Hepatocyte (in vitro differentiated cells): ENCODE results near the gene B4GALT2. TPM values are rescaled to one million over a fixed set of nuclear protein-coding genes. Genes with fewer than 3 reads are reported as not detected.

Experiments used
- DNase-seq: peaks from one replicate; pipeline ENCODE4 v3.0.0-alpha.2; 2016; ENCODE audit warnings: low spot score
- H2AFZ ChIP-seq: fragments of 200-600 bp; sonication (generic); 2 replicates; pipeline ENCODE4 v1.6.0; 2016; ENCODE audit warnings: antibody characterized with exemption, mild to moderate bottlenecking
- H3K27ac ChIP-seq: fragments of 200-600 bp; sonication (generic); 2 replicates; pipeline ENCODE4 v1.5.1; 2016; ENCODE audit warnings: mild to moderate bottlenecking
- H3K27me3 ChIP-seq: fragments of 200-600 bp; sonication (generic); 2 replicates; pipeline ENCODE4 v1.6.1; 2016
- H3K36me3 ChIP-seq: fragments of 200-600 bp; sonication (generic); replicated peaks from 2 replicates; pipeline ENCODE4 v1.5.1; 2016; ENCODE audit warnings: low read depth; ENCODE audit not compliant: insufficient read depth
- H3K4me1 ChIP-seq: fragments of 200-600 bp; sonication (generic); 2 replicates; pipeline ENCODE4 v1.5.1; 2016; ENCODE audit warnings: mild to moderate bottlenecking, moderate library complexity; ENCODE audit not compliant: insufficient read depth
- H3K4me2 ChIP-seq: fragments of 200-600 bp; sonication (generic); 2 replicates; pipeline ENCODE4 v1.6.0; 2016
- H3K4me3 ChIP-seq: fragments of 200-600 bp; sonication (generic); 2 replicates; pipeline ENCODE4 v1.5.1; 2016; ENCODE audit warnings: mild to moderate bottlenecking
- H3K79me2 ChIP-seq: fragments of 200-600 bp; sonication (generic); 2 replicates; pipeline ENCODE4 v1.6.0; 2017; ENCODE audit warnings: mild to moderate bottlenecking
- H3K9me2 ChIP-seq: fragments of 200-600 bp; sonication (generic); replicated peaks from 2 replicates; pipeline ENCODE4 v1.6.0; 2017; ENCODE audit warnings: mild to moderate bottlenecking; ENCODE audit not compliant: insufficient read depth
- H3K9me3 ChIP-seq: fragments of 200-600 bp; sonication (generic); 2 replicates; pipeline ENCODE4 v1.5.1; 2016; ENCODE audit warnings: low read depth, mild to moderate bottlenecking
- H4K20me1 ChIP-seq: fragments of 200-600 bp; sonication (generic); 2 replicates; pipeline ENCODE4 v1.6.0; 2016; ENCODE audit warnings: mild to moderate bottlenecking; ENCODE audit not compliant: insufficient read depth, poor library complexity, severe bottlenecking
- EZH2 ChIP-seq: fragments of 200-600 bp; sonication (generic); IDR thresholded peaks from 2 replicates; pipeline ENCODE4 v1.6.1; 2016; ENCODE audit warnings: antibody characterized with exemption, mild to moderate bottlenecking, borderline replicate concordance
- EZH2phosphoT487 ChIP-seq: fragments of 200-600 bp; sonication (generic); IDR thresholded peaks from one replicate; pipeline ENCODE4 v1.6.1; 2018; ENCODE audit warnings: antibody characterized with exemption, mild to moderate bottlenecking, low read depth, moderate library complexity; ENCODE audit not compliant: unreplicated experiment, severe bottlenecking
- WGBS: methylation state at CpG from one replicate; pipeline ENCODE4 v1.1.6; 2016; ENCODE audit warnings: low lambda C conversion rate; ENCODE audit errors: missing lambda C conversion rate; 5-methylcytosine and 5-hydroxymethylcytosine counted together
- polyA plus RNA-seq: library from polyadenylated mRNA; unstranded; fragments of >200 nt; fragmentation: Nextera tagmentation; extraction: Ambion mirVana; gene quantifications from 2 replicates; pipeline ENCODE4 v1.2.1, GENCODE V29; 2016
- total RNA-seq: library from RNA; depleted of rRNA; stranded (reverse); fragments of >200 nt; gene quantifications from 2 replicates; pipeline ENCODE4 v1.2.3, GENCODE V29; 2014
- TF ChIP-seq, protein P1 (sequence below): fragments of 200-600 bp; sonication (generic); IDR thresholded peaks from 2 replicates; pipeline ENCODE4 v1.5.1; 2016; ENCODE audit warnings: antibody characterized with exemption, mild to moderate bottlenecking; ENCODE audit not compliant: poor library complexity

Gene B4GALT2
- total and polyA plus RNA-seq, 2 experiments from 2014 or later: 48.2 to 68.8 TPM

DNA sequence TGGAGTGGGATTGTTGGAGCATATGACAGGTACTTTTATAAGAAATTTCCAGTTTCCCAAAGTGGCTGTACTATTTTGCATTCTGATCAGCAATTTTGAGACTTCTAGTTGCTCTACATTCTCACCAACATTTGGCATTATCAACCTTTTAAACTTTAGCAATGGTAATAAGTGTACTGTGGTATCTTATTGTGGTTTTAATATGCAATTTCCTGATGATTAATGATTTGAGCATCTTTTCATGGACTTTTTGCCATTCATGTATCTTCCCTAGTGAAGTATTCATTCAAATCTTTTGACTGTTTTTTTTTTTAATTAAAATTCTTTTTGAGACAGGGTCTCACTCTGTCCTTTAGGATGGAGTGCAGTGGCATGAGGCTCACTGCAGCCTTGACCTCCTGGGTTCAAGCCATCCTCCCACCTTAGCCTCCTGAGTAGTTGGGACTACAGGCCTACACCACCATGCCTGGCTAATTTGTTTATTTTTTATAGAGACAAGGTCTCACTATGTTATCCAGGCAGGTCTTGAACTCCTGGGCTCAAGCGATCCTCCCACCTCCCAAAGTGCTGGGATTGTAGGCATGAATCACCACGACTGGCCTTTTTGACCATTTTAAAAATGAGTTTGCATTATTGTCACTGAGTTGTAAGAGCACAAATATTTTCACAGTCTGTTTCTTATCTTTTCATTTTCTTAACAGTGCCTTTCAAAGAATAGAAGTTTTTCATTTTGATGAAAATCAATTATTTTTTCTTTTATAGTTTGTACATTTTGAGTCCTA, 60.1 kb downstream of the B4GALT2 start:
- no peaks in the 10 kb centered on the region for H3K9me2 ChIP-seq
- H3K27ac ChIP-seq: no peak overlapping the region
- no peak for DNase-seq
- H2AFZ ChIP-seq: no peak overlapping the region
- no peaks in the 10 kb centered on the region for H3K36me3 ChIP-seq
- H3K4me1 ChIP-seq: peaks cover 14% of the 10 kb centered on the region
- no peaks in the 10 kb centered on the region for H3K27me3 ChIP-seq
- no peak overlapping the region for H3K4me3 ChIP-seq
- TF ChIP-seq EZH2 (no peak), EZH2phosphoT487 (no peak)
- TF ChIP-seq, protein P1, sequence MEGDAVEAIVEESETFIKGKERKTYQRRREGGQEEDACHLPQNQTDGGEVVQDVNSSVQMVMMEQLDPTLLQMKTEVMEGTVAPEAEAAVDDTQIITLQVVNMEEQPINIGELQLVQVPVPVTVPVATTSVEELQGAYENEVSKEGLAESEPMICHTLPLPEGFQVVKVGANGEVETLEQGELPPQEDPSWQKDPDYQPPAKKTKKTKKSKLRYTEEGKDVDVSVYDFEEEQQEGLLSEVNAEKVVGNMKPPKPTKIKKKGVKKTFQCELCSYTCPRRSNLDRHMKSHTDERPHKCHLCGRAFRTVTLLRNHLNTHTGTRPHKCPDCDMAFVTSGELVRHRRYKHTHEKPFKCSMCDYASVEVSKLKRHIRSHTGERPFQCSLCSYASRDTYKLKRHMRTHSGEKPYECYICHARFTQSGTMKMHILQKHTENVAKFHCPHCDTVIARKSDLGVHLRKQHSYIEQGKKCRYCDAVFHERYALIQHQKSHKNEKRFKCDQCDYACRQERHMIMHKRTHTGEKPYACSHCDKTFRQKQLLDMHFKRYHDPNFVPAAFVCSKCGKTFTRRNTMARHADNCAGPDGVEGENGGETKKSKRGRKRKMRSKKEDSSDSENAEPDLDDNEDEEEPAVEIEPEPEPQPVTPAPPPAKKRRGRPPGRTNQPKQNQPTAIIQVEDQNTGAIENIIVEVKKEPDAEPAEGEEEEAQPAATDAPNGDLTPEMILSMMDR: no peak
- 83% methylated on average over 2 of the region's 2 CpGs for WGBS
- H3K9me3 ChIP-seq: no peaks in the 10 kb centered on the region
- H3K79me2 ChIP-seq: no peaks in the 10 kb centered on the region
- H4K20me1 ChIP-seq: no peaks in the 10 kb centered on the region
- no peak overlapping the region for H3K4me2 ChIP-seq

GRCh38 chr1:44040418-44040817, 61.4 kb downstream of the B4GALT2 start:
- H3K27ac ChIP-seq: no peak overlapping the region
- peaks cover 14% of the 10 kb centered on the region for H3K4me1 ChIP-seq
- WGBS: 92% methylated on average over 2 of the region's 2 CpGs
- no peaks in the 10 kb centered on the region for H3K27me3 ChIP-seq
- no peak for DNase-seq
- no peaks in the 10 kb centered on the region for H3K36me3 ChIP-seq
- no peaks in the 10 kb centered on the region for H4K20me1 ChIP-seq
- H2AFZ ChIP-seq: no peak overlapping the region
- H3K9me2 ChIP-seq: no peaks in the 10 kb centered on the region
- H3K4me2 ChIP-seq: no peak overlapping the region
- H3K9me3 ChIP-seq: no peaks in the 10 kb centered on the region
- no peak for TF ChIP-seq EZH2phosphoT487
- TF ChIP-seq EZH2: no peak
- TF ChIP-seq, protein P1: no peak
- H3K79me2 ChIP-seq: no peaks in the 10 kb centered on the region
- no peak overlapping the region for H3K4me3 ChIP-seq

Other genes with a start within 250 kb of the B4GALT2 start
- gene ARTN, start 45.4 kb upstream of the B4GALT2 start, total RNA-seq: 0.80 TPM in 1 of 2 replicates, not detected in the other
- gene ARTN, start 45.4 kb upstream of the B4GALT2 start, polyA plus RNA-seq: 2.1 and 3.2 TPM in 2 replicates
- 20.6 and 21.7 TPM in 2 replicates for gene IPO13, start 32.3 kb upstream of the B4GALT2 start, total RNA-seq
- gene IPO13, start 32.3 kb upstream of the B4GALT2 start, polyA plus RNA-seq: 25.4 and 30.7 TPM in 2 replicates
- gene DPH2, start 9.2 kb upstream of the B4GALT2 start, total RNA-seq: 18.6 and 31.5 TPM in 2 replicates
- gene DPH2, start 9.2 kb upstream of the B4GALT2 start, polyA plus RNA-seq: 20.2 and 21.5 TPM in 2 replicates
- 195 and 216 TPM in 2 replicates for gene ATP6V0B, start 4.2 kb upstream of the B4GALT2 start, total RNA-seq
- 338 and 366 TPM in 2 replicates for gene ATP6V0B, start 4.2 kb upstream of the B4GALT2 start, polyA plus RNA-seq
- 11.0 and 13.2 TPM in 2 replicates for gene CCDC24, start 12.4 kb downstream of the B4GALT2 start, total RNA-seq
- gene CCDC24, start 12.4 kb downstream of the B4GALT2 start, polyA plus RNA-seq: 23.7 and 27.7 TPM in 2 replicates
- gene SLC6A9, start 52.3 kb downstream of the B4GALT2 start, total RNA-seq: 13.5 and 14.6 TPM in 2 replicates
- gene SLC6A9, start 52.3 kb downstream of the B4GALT2 start, polyA plus RNA-seq: 24.9 and 25.3 TPM in 2 replicates
- 0.08 TPM in 1 of 2 replicates, not detected in the other for gene KLF17, start 139.6 kb downstream of the B4GALT2 start, total RNA-seq
- gene KLF17, start 139.6 kb downstream of the B4GALT2 start, polyA plus RNA-seq: not detected in 2 replicates
- not detected in 2 replicates for gene KLF18, start 162.4 kb downstream of the B4GALT2 start, total RNA-seq
- gene KLF18, start 162.4 kb downstream of the B4GALT2 start, polyA plus RNA-seq: not detected in 2 replicates
- 28.8 and 34.4 TPM in 2 replicates for gene DMAP1, start 234.3 kb downstream of the B4GALT2 start, total RNA-seq
- 46.7 and 61.8 TPM in 2 replicates for gene DMAP1, start 234.3 kb downstream of the B4GALT2 start, polyA plus RNA-seq